PC-9 (cell line): ENCODE measurements around the gene FOXN1. TPM values are rescaled to one million over a fixed set of nuclear protein-coding genes. Genes with fewer than 3 reads are reported as not detected.

Source experiments
- BruUV-seq: library from RNA; stranded (reverse); fragments of 400-500 nt; replicated peaks from 2 replicates; lab custom pipeline; 2021; lab: Mats Ljungman, UMichigan
- CTCF ChIA-PET: fragments of 300-600 bp; sonication (Branson Sonifier 250); formaldehyde crosslinking; loops from one replicate; lab custom pipeline; 2022; ENCODE audit warnings: antibody characterized with exemption; lab: Charles Lee
- POLR2A ChIA-PET: fragments of 300-600 bp; sonication (Branson Sonifier 250); formaldehyde crosslinking; loops from one replicate; lab custom pipeline; 2022; ENCODE audit warnings: antibody characterized with exemption; ENCODE audit not compliant: unreplicated experiment; lab: Charles Lee
- DNase-seq, 2 experiments: peaks; one replicate each; pipeline versions ENCODE4 v3.0.0 to v3.0.0-alpha.2; 2015 to 2022; ENCODE audit warnings: mixed read lengths in 1 of 2
- H2AFZ ChIP-seq: fragments of 200-600 bp; sonication (generic); 2 replicates; pipeline ENCODE4 v1.8.1; 2017; ENCODE audit warnings: antibody characterized with exemption
- H3F3A ChIP-seq: fragments of 200-600 bp; sonication (generic); 2 replicates; pipeline ENCODE4 v1.8.1; 2017; ENCODE audit warnings: antibody characterized with exemption, mild to moderate bottlenecking, low read depth; ENCODE audit not compliant: insufficient read depth
- H3K27ac ChIP-seq: fragments of 200-600 bp; sonication (generic); 2 replicates; pipeline ENCODE4 v1.6.1; 2016; ENCODE audit warnings: mixed run types
- H3K27me3 ChIP-seq: fragments of 200-600 bp; sonication (generic); 2 replicates; pipeline ENCODE4 v1.6.1; 2016; ENCODE audit warnings: low read depth, mixed run types; ENCODE audit not compliant: insufficient read depth
- H3K36me3 ChIP-seq: fragments of 200-600 bp; sonication (generic); 2 replicates; pipeline ENCODE4 v1.6.1; 2016; ENCODE audit warnings: low read depth, mixed run types
- H3K4me1 ChIP-seq: fragments of 200-600 bp; sonication (generic); replicated peaks from 2 replicates; pipeline ENCODE4 v1.6.1; 2016; ENCODE audit warnings: mixed run types; ENCODE audit not compliant: insufficient read depth
- H3K4me2 ChIP-seq: fragments of 200-600 bp; sonication (generic); 2 replicates; pipeline ENCODE4 v1.6.1; 2017; ENCODE audit warnings: mixed run types
- H3K4me3 ChIP-seq: fragments of 200-600 bp; sonication (generic); 2 replicates; pipeline ENCODE4 v1.6.1; 2016; ENCODE audit warnings: mixed run types
- H3K79me2 ChIP-seq: fragments of 200-600 bp; sonication (generic); 2 replicates; pipeline ENCODE4 v1.6.1; 2017; ENCODE audit warnings: low read depth, mixed run types
- H3K9me2 ChIP-seq: fragments of 200-600 bp; sonication (generic); 2 replicates; pipeline ENCODE4 v1.8.1; 2017; ENCODE audit warnings: mild to moderate bottlenecking; ENCODE audit not compliant: insufficient read depth
- H3K9me3 ChIP-seq: fragments of 200-600 bp; sonication (generic); 2 replicates; pipeline ENCODE4 v1.8.1; 2016; ENCODE audit warnings: low read depth; ENCODE audit not compliant: insufficient read depth
- H4K20me1 ChIP-seq: fragments of 200-600 bp; sonication (generic); 2 replicates; pipeline ENCODE4 v1.8.1; 2017; ENCODE audit not compliant: insufficient read depth
- EZH2 ChIP-seq: fragments of 200-600 bp; sonication (generic); IDR thresholded peaks from 2 replicates; pipeline ENCODE4 v1.8.0; 2017; ENCODE audit warnings: antibody characterized with exemption, low read depth
- intact Hi-C: fragments of 100-400 bp; cut with micrococcal nuclease; formaldehyde crosslinking; loops from one replicate; pipeline ENCODE4 v1.10.0; 2022; ENCODE audit not compliant: unreplicated experiment
- total RNA-seq: library from RNA; stranded (reverse); gene quantifications from 2 replicates; pipeline ENCODE4 v1.2.3, GENCODE V29; 2021
- TF ChIP-seq, protein P1 (sequence below): fragments of 200-600 bp; sonication (generic); conservative IDR thresholded peaks from 2 replicates; pipeline ENCODE4 v1.6.1; 2017; ENCODE audit warnings: mixed run types, antibody characterized with exemption, mild to moderate bottlenecking, moderate library complexity

Gene FOXN1
- total RNA-seq, 1 experiment from 2014 or later: not detected

DNA sequence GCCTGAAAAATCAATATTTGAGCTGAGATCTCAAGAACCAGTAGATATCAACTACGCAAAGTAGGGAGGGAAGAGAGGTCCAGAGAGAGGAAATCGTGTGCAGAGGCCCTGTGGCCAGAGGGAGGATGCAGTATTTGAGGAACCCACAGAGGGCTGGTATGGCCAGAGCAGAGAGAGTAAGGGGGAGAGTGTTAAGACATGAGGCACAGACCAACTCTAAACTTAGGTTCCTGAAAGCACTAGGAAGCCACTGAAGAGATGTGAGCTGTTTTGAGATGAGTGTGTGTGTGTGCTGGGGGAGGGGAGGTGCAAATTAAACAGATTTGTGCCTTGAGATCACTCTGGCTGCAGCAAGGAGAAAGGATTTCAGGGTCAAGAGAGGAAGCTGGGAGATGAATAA is 21.9 kb upstream of the FOXN1 start:
- no TSS peak for BruUV-seq
- TF ChIP-seq EZH2: no peak
- TF ChIP-seq, protein P1, sequence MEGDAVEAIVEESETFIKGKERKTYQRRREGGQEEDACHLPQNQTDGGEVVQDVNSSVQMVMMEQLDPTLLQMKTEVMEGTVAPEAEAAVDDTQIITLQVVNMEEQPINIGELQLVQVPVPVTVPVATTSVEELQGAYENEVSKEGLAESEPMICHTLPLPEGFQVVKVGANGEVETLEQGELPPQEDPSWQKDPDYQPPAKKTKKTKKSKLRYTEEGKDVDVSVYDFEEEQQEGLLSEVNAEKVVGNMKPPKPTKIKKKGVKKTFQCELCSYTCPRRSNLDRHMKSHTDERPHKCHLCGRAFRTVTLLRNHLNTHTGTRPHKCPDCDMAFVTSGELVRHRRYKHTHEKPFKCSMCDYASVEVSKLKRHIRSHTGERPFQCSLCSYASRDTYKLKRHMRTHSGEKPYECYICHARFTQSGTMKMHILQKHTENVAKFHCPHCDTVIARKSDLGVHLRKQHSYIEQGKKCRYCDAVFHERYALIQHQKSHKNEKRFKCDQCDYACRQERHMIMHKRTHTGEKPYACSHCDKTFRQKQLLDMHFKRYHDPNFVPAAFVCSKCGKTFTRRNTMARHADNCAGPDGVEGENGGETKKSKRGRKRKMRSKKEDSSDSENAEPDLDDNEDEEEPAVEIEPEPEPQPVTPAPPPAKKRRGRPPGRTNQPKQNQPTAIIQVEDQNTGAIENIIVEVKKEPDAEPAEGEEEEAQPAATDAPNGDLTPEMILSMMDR: no peak
- intact Hi-C loops: no loop called here
- Histone ChIP-seq H3F3A (no peaks in the 10 kb centered on the region), H2AFZ (no peak overlapping the region), H3K27me3 (peaks cover 15% of the 10 kb centered on the region; the same call in 1 of the 2 replicates), H4K20me1 (no peaks in the 10 kb centered on the region), H3K9me2 (no peaks in the 10 kb centered on the region), H3K79me2 (no peaks in the 10 kb centered on the region), H3K27ac (no peak overlapping the region), H3K4me3 (no peak overlapping the region), H3K9me3 (no peaks in the 10 kb centered on the region), H3K4me1 (no peaks in the 10 kb centered on the region), H3K4me2 (no peak overlapping the region), H3K36me3 (no peaks in the 10 kb centered on the region)
- DNase-seq: no peak
- ChIA-PET CTCF (no interaction called here), POLR2A (no interaction called here)

DNA sequence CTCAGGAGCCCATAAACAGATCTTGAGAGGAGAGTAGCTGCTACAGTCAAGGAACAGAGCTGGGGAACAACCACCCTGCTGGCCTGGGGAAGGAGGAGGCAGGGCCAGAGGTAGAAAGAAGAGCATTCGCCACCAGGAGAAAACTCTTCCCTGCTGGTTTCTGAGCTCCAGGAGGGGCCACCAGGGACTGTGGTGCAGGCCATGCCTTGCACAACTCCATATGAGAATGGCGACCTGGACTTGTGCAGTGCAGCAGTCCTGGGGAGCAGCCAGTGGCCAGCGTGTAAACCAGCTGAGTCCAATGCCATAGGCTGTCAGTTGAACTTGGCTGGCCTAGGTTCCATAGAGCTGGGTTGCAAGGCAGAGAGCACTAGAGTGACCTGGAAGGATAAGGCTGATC is 21.1 kb upstream of the FOXN1 start:
- no peak for DNase-seq
- ChIA-PET CTCF (no interaction called here), POLR2A (no interaction called here)
- H3K9me3 ChIP-seq: no peaks in the 10 kb centered on the region
- no peak overlapping the region for H3K4me2 ChIP-seq
- H3K79me2 ChIP-seq: no peaks in the 10 kb centered on the region
- no peaks in the 10 kb centered on the region for H3K4me1 ChIP-seq
- H3K27ac ChIP-seq: no peak overlapping the region
- intact Hi-C loops: no loop called here
- peaks cover 20% of the 10 kb centered on the region; the same call in 1 of the 2 replicates for H3K27me3 ChIP-seq
- H4K20me1 ChIP-seq: no peaks in the 10 kb centered on the region
- no TSS peak for BruUV-seq
- H3K9me2 ChIP-seq: no peaks in the 10 kb centered on the region
- no peak overlapping the region for H2AFZ ChIP-seq
- TF ChIP-seq, protein P1: no peak
- TF ChIP-seq EZH2: no peak
- no peaks in the 10 kb centered on the region for H3F3A ChIP-seq
- no peak overlapping the region for H3K4me3 ChIP-seq
- no peaks in the 10 kb centered on the region for H3K36me3 ChIP-seq

DNA sequence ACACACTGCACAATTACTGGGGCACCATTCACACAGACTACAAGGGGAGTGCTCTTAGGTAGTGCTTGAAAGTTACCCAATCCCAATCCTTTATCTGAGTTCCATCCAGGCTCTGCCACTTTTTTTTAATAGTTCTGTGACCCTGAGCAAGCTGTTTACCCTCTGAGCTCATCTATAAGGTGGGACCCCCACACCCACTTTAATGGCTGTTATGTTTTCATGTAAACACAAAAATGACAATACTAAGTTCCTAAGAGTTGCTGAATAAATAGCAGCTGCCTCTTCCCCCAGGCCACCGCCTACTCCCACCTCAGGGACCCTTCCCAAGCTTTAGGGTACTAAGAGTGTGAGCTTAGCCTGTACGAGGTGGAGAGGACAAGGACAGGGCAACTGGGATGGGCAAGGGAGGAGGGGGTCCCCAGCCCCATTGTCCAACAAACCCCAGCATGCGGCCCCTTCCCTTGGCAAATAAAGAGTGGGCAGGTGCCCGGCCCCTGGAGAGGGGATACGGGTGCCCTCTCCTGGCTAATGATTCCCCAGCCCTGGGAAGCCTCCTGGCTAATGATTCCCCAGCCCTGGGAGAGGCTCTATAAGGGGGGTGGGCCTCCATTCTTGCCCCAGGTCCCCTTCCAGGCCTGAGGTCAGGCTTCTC is 18.1 kb upstream of the FOXN1 start:
- no peak overlapping the region for H3K4me3 ChIP-seq
- no peaks in the 10 kb centered on the region for H4K20me1 ChIP-seq
- H3K27ac ChIP-seq: no peak overlapping the region
- H3K9me2 ChIP-seq: no peaks in the 10 kb centered on the region
- ChIA-PET POLR2A (interaction anchor here (0.6 kb wide), 1 partner anchor 10 kb away, joined by 3 read pairs; no protein-coding TSS in a partner anchor), CTCF (interaction anchor here (0.5 to 1.1 kb wide), 2 partner anchors 27 to 53 kb away, joined by 3 to 5 read pairs; no protein-coding TSS in a partner anchor)
- no peak overlapping the region for H3K4me2 ChIP-seq
- no peaks in the 10 kb centered on the region for H3K4me1 ChIP-seq
- no TSS peak for BruUV-seq
- no peaks in the 10 kb centered on the region for H3K9me3 ChIP-seq
- DNase-seq: no peak
- no peaks in the 10 kb centered on the region for H3K79me2 ChIP-seq
- H3F3A ChIP-seq: no peaks in the 10 kb centered on the region
- no peak for TF ChIP-seq EZH2
- TF ChIP-seq, protein P1: no peak
- H3K36me3 ChIP-seq: no peaks in the 10 kb centered on the region
- intact Hi-C loops: no loop called here
- peaks cover 40% of the 10 kb centered on the region; the same call in 1 of the 2 replicates for H3K27me3 ChIP-seq
- no peak overlapping the region for H2AFZ ChIP-seq
